ENCODE data around the gene RWDD4. TPM values are rescaled to one million over a fixed set of nuclear protein-coding genes. Genes with fewer than 3 reads are reported as not detected.

RWDD4 gene
- total RNA-seq (2011; cell fraction: chromatin; rRNA removed; ENCODE audit: low replicate concordance), result 5.8 and 14.6 TPM in 2 replicates
- 7.0 and 7.3 TPM in 2 replicates for total RNA-seq (2011; cell fraction: nucleolus; rRNA removed)
- 9.4 and 11.3 TPM in 2 replicates for total RNA-seq (2011; cell fraction: nucleoplasm; rRNA removed)
- total RNA-seq (2014; rRNA removed) (23.3 and 31.4 TPM in 2 replicates), total RNA-seq (2014; rRNA removed; fragmentation: Illumina TruSeq; extraction: Trizol) (28.2 and 30.4 TPM in 2 replicates), total RNA-seq (2015; rRNA removed; fragmentation: Illumina TruSeq; extraction: Trizol) (27.0 and 32.5 TPM in 2 replicates), total RNA-seq (2021) (24.2 and 26.0 TPM in 2 replicates), polyA plus RNA-seq (2011; rRNA removed) (19.3 and 23.0 TPM in 2 replicates), polyA plus RNA-seq (2014; fragmentation: Illumina TruSeq; extraction: Trizol) (23.8 and 29.4 TPM in 2 replicates), polyA plus RNA-seq (2014; fragmentation: Nextera tagmentation; extraction: Ambion mirVana) (10 to 100 TPM in 1 of 2 experiments, 1 to 10 TPM in 1; 8.4 to 11.7 TPM), polyA plus RNA-seq (2014; rRNA removed) (24.2 and 27.8 TPM in 2 replicates), polyA minus RNA-seq (2011; rRNA and poly(A)+ RNA removed) (9.3 and 10.0 TPM in 2 replicates), Bru-seq, nascent RNA (percentile 80 among the genes with signal in this experiment), BruChase-seq, experiment 1, labeled RNA remaining after a 2-hour chase (percentile 79 among the genes with signal in this experiment), BruChase-seq, experiment 2, labeled RNA remaining after a 6-hour chase (percentile 80 among the genes with signal in this experiment)
- polyA plus RNA-seq (2011; cell fraction: cytosol; rRNA removed), result 5.3 and 6.2 TPM in 2 replicates
- polyA plus RNA-seq (2011; cell fraction: nucleus; rRNA removed), result 6.1 and 6.2 TPM in 2 replicates
- 15.1 and 17.8 TPM in 2 replicates for polyA plus RNA-seq (2012)
- 5.5 and 7.9 TPM in 2 replicates for polyA minus RNA-seq (2011; cell fraction: cytosol; rRNA and poly(A)+ RNA removed)
- 7.4 and 8.2 TPM in 2 replicates for polyA minus RNA-seq (2011; cell fraction: nucleus; rRNA and poly(A)+ RNA removed)
- long read RNA-seq, experiment 1, transcript RWDD4-202 (7 exons, 2,590 nt), result major isoform, 52 of 86 reads
- long read RNA-seq, experiment 1, partial matches to known transcripts, result 14 of 86 reads
- long read RNA-seq, experiment 1, other reads (novel, unspliced or antisense), result 20 of 86 reads
- long read RNA-seq, experiment 2, transcript RWDD4-202 (7 exons, 2,590 nt), result major isoform, 14 of 39 reads
- long read RNA-seq, experiment 2, partial matches to known transcripts, result 0 of 39 reads
- long read RNA-seq, experiment 2, other reads (novel, unspliced or antisense), result 25 of 39 reads
- long read RNA-seq, experiment 3, transcript RWDD4-202 (7 exons, 2,590 nt), result major isoform, 12 of 27 reads
- long read RNA-seq, experiment 3, partial matches to known transcripts, result 8 of 27 reads
- long read RNA-seq, experiment 3, other reads (novel, unspliced or antisense), result 7 of 27 reads

DNA sequence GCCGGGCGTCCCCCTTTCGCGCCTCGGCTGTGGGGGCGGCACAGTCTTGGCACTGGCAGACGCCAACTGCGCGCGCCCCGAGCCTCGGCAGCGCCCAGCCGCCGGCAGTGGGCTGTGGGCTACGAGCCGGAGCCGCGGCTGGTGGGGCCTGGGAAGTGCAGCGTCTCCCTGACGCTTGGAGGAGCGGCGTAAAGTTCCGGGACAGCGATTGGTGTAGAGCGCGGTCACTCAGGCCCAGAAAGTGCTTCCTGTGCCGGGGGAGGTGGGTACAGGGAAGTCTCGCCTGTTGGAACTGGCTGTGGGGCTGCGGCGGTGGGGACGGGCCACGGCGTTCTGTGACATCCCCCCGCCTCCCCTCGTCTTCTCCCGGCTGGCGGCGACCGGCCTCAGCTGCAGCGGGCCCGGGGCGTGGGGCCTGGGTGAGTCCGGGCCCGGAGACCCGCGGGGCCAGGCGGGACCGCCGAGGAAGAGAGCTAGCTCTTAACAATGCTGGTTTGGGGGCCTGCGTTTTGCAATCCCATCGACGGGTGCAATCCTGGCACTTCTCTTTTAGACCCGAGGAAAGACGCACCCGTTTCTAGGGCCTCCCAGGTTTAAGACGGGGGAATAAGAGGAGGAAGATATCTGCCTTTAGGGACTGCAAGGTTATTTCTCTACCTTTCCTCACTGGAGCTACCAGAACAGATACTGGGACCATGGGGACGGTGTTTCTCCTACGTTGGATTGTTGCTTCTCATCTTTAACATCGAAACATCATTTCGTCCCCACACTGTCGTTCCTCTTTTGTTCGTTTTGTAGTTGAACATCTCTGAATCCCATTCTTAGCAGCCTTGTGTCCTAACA lies at the start of gene RWDD4, which contains the start of gene TRAPPC11:
RWDD4 (minus strand) TSS at position 157 of the 843 bp plus-strand sequence. CDS start 233 bp downstream, outside the sequence.
TRAPPC11 (plus strand) TSS at position 265 of the 843 bp plus-strand sequence. CDS start 4,575 bp downstream, outside the sequence.
- Histone ChIP-seq H2AFZ (ENCODE audit: low read depth, low read length) (peak within 1 kb of the TSS; percentile 83), H3K4me1 (replicated peaks in 1 of 2; ENCODE audit: control insufficient read depth in 2 of 2, insufficient read depth in 2 of 2, low read length in 2 of 2) (peaks cover 2 to 6% of the 10 kb centered on the region in 2 experiments; a peak in 2 of 5 replicates), H3K27ac (ENCODE audit: extremely low read depth, low read depth, low read length) (peak within 1 kb of the TSS; percentile 75), H3K9me3 (replicated peaks; ENCODE audit: control insufficient read depth, insufficient read depth, low read depth, low read length) (no peaks in the 10 kb centered on the region), H3K36me3 (ENCODE audit: control insufficient read depth, insufficient read depth, low read length) (peaks cover 23% of the 10 kb centered on the region), H3K4me2 (ENCODE audit: insufficient read depth, low read length) (peak within 1 kb of the TSS; percentile 89), H3K4me3 (peak within 1 kb of the TSS; percentile 95), H3K9ac (ENCODE audit: insufficient read depth in 1 of 2, low read depth in 2 of 2, low read length in 2 of 2) (peak within 1 kb of the TSS; percentile 87 to 93), H3K27me3 (ENCODE audit: control insufficient read depth in 2 of 2, insufficient read depth in 2 of 2, low read length in 2 of 2) (no peaks in the 10 kb centered on the region), H4K20me1 (replicated peaks; ENCODE audit: control insufficient read depth, insufficient read depth, low read length) (no peaks in the 10 kb centered on the region), H3K79me2 (ENCODE audit: control insufficient read depth, insufficient read depth, low read length) (peaks cover 52% of the 10 kb centered on the region), H3K9me1 (ENCODE audit: control insufficient read depth, insufficient read depth, low read length) (no peaks in the 10 kb centered on the region)
- ChIA-PET CTCF (ENCODE audit: low intra/inter-chr PET ratio) (no interaction called here), POLR2A (interaction anchor here (0.6 to 0.8 kb wide), 2 partner anchors 13 to 48 kb away, joined by 3 read pairs; no protein-coding TSS in a partner anchor)
- FAIRE-seq (peak; percentile 72), DNase-seq (ENCODE audit: extremely low read depth in 1 of 4, low spot score in 3 of 4) (peak; percentile 96 to 98 (median 98)), ATAC-seq (peak; percentile 99)
- in situ Hi-C loops (cut with MboI) (no loop called here), intact Hi-C loops (cut with micrococcal nuclease) (loop anchor here (5.0 kb wide), 1 partner anchor 157 kb away; no protein-coding TSS in a partner anchor)
- BruUV-seq (replicated peaks), result no TSS peak
- under 1% methylated on average over 33 of the region's 63 CpGs for WGBS (ENCODE audit: insufficient coverage, low coverage, missing lambda C conversion rate)
- TF ChIP-seq, protein P1, sequence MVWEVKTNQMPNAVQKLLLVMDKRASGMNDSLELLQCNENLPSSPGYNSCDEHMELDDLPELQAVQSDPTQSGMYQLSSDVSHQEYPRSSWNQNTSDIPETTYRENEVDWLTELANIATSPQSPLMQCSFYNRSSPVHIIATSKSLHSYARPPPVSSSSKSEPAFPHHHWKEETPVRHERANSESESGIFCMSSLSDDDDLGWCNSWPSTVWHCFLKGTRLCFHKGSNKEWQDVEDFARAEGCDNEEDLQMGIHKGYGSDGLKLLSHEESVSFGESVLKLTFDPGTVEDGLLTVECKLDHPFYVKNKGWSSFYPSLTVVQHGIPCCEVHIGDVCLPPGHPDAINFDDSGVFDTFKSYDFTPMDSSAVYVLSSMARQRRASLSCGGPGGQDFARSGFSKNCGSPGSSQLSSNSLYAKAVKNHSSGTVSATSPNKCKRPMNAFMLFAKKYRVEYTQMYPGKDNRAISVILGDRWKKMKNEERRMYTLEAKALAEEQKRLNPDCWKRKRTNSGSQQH (CRISPR knock-in tag; IDR thresholded peaks at IDR 0.05), result no peak
- TF ChIP-seq FIP1L1 (IDR thresholded peaks at IDR 0.05; ENCODE audit: low read depth, low read length, poor library complexity, severe bottlenecking) (peak; percentile 38), SUPT5H (IDR thresholded peaks at IDR 0.05) (peak; percentile 86), CTBP1 (IDR thresholded peaks at IDR 0.05; ENCODE audit: borderline replicate concordance) (peak; percentile 44; the same call in 1 of the 2 replicates), KLF16 (IDR thresholded peaks at IDR 0.05) (peak; percentile 69), SP2 (IDR thresholded peaks at IDR 0.05; ENCODE audit: extremely low read depth, low read depth, low read length, poor library complexity, severe bottlenecking) (peak; percentile 74), MYNN (IDR thresholded peaks at IDR 0.05) (no peak), MYNN (CRISPR knock-in tag; IDR thresholded peaks at IDR 0.05) (0 out of 2 replicates have a peak, but pooled peaks have one; percentile 29), RBM25 (IDR thresholded peaks at IDR 0.05; ENCODE audit: low read depth, low read length, severe bottlenecking) (peak; percentile 53), ZBTB7A (IDR thresholded peaks at IDR 0.05; ENCODE audit: borderline replicate concordance, control insufficient read depth, low read depth, low read length) (peak; percentile 68; the same call in 1 of the 2 replicates)
- TF ChIP-seq, protein P2, sequence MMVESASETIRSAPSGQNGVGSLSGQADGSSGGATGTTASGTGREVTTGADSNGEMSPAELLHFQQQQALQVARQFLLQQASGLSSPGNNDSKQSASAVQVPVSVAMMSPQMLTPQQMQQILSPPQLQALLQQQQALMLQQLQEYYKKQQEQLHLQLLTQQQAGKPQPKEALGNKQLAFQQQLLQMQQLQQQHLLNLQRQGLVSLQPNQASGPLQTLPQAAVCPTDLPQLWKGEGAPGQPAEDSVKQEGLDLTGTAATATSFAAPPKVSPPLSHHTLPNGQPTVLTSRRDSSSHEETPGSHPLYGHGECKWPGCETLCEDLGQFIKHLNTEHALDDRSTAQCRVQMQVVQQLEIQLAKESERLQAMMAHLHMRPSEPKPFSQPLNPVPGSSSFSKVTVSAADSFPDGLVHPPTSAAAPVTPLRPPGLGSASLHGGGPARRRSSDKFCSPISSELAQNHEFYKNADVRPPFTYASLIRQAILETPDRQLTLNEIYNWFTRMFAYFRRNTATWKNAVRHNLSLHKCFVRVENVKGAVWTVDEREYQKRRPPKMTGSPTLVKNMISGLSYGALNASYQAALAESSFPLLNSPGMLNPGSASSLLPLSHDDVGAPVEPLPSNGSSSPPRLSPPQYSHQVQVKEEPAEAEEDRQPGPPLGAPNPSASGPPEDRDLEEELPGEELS (CRISPR knock-in tag; IDR thresholded peaks at IDR 0.05; ENCODE audit: borderline replicate concordance), result 0 out of 2 replicates have a peak, but pooled peaks have one; percentile 58
